ENCODE data around the gene P2RX4.
"Not testable (repeated sequence)": the region's sequence is repeated elsewhere in the genome, so short reads cannot be mapped to it uniquely, and the experiment has no call there.

The P2RX4 gene

DNA sequence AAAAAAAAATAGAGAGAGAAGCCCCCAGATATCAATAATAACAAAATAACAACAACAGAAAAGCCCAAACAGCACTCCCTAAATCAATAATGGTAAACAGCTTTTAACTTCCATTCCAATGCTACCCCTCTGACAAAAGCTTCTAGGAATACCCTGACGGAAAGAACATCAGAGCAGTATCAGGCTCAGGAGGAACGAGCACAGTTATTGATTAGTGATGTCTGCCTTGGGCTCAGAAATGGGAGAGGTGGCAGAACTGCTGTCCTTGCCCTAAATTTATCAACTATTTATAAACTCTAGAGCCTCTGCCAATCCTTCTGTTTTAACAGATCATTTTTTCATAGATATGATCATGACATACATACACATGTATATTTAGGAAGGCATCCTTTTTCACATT, 41.9 kb downstream of the P2RX4 start:
- Histone ChIP-seq H3K9me3 (ENCODE audit: control insufficient read depth in 5 of 5, low read length in 5 of 5) (no peaks in the 10 kb centered on the region), H3K9ac (ENCODE audit: low read length in 5 of 5) (no peak overlapping the region), H3K27me3 (ENCODE audit: control insufficient read depth in 5 of 5, insufficient read depth in 4 of 5, low read length in 5 of 5) (no peaks in the 10 kb centered on the region), H3K27ac (ENCODE audit: low read depth, low read length) (no peak overlapping the region), H3K36me3 (ENCODE audit: control insufficient read depth in 5 of 5, insufficient read depth in 5 of 5, low read length in 5 of 5) (peaks cover 10 to 89% (median 87%) of the 10 kb centered on the region in 5 donors), H3K4me3 (ENCODE audit: low read depth in 1 of 5, low read length in 5 of 5) (no peak overlapping the region), H3K4me1 (ENCODE audit: control insufficient read depth in 5 of 5, insufficient read depth in 5 of 5, low read length in 5 of 5) (no peaks in the 10 kb centered on the region)

DNA sequence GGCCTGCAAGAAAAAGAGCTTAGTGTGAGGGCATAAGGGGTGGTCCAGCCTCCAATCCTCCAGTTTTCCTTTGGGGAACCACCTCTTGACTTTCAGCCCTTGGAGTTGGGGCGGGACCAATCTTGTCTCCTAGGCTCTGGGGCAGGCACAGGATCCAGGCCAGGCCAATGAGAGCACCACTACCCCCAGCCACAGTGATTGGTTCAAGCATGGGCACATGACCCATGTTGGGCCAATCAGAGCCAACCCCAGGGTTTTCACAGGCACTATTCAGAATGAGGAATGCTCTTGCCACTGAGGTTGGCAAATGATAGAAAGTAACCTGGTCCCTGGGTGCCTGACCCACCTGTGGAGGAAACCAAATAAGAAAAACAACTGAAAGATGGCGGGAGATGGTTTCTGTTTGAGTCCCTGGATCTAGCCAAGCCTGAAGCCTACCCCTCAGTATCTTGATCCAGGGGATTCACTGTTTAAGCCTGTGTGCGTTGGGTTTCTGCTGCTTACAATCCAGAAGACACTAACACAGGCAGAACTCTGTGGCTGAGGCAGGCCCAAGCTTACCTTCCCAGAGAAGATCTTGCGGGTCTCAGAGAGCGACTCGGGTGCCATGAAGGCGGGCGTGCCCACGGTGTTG, 42.9 kb downstream of the P2RX4 start:
- H3K4me1 ChIP-seq (ENCODE audit: control insufficient read depth in 5 of 5, insufficient read depth in 5 of 5, low read length in 5 of 5): no peaks in the 10 kb centered on the region
- H3K27ac ChIP-seq (ENCODE audit: low read depth, low read length): no peak overlapping the region
- H3K27me3 ChIP-seq (ENCODE audit: control insufficient read depth in 5 of 5, insufficient read depth in 4 of 5, low read length in 5 of 5): no peaks in the 10 kb centered on the region
- H3K9me3 ChIP-seq (ENCODE audit: control insufficient read depth in 5 of 5, low read length in 5 of 5): no peaks in the 10 kb centered on the region
- no peak overlapping the region for H3K9ac ChIP-seq (ENCODE audit: low read length in 5 of 5)
- H3K36me3 ChIP-seq (ENCODE audit: control insufficient read depth in 5 of 5, insufficient read depth in 5 of 5, low read length in 5 of 5): peaks cover 13 to 85% (median 84%) of the 10 kb centered on the region in 5 donors
- no peak overlapping the region for H3K4me3 ChIP-seq (ENCODE audit: low read depth in 1 of 5, low read length in 5 of 5)

DNA sequence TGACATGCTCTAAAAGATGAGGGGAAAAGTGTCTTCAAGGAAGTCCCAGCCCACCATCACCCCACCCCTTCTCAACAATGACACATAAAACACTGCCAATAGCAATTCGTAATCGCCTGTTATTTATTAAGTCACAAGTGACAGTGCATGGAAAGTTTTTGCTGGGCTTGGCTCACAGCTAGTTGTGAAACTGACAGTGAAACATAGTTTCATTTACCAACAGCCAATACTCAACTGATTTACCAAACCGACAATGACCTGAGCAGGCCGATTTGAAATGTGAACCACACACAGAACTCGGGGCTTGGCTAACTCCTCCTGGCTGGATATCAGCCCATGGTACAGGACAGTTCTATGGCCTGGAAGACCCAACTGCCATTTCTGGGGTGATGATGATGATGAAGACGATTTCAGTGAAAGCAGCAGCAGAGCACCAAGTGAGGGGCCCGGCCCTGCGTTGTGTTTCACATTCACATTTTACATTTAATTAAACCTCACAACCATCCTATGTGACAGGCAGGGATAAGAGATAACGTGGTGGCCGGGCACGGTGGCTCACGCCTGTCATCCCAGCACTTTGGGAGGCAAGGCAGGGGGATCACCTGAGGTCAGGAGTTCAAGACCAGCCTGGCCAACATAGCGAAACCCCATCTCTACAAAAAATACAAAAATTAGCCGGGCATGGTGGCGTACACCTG, 43.9 kb downstream of the P2RX4 start:
- H3K27ac ChIP-seq (ENCODE audit: low read depth, low read length): no peak overlapping the region
- peaks cover 13 to 82% (median 75%) of the 10 kb centered on the region in 5 donors for H3K36me3 ChIP-seq (ENCODE audit: control insufficient read depth in 5 of 5, insufficient read depth in 5 of 5, low read length in 5 of 5)
- H3K4me3 ChIP-seq (ENCODE audit: low read depth in 1 of 5, low read length in 5 of 5): no peak overlapping the region
- H3K4me1 ChIP-seq (ENCODE audit: control insufficient read depth in 5 of 5, insufficient read depth in 5 of 5, low read length in 5 of 5): no peaks in the 10 kb centered on the region
- H3K9me3 ChIP-seq (ENCODE audit: control insufficient read depth in 5 of 5, low read length in 5 of 5): no peaks in the 10 kb centered on the region
- H3K27me3 ChIP-seq (ENCODE audit: control insufficient read depth in 5 of 5, insufficient read depth in 4 of 5, low read length in 5 of 5): no peaks in the 10 kb centered on the region
- no peak overlapping the region for H3K9ac ChIP-seq (ENCODE audit: low read length in 5 of 5)

DNA sequence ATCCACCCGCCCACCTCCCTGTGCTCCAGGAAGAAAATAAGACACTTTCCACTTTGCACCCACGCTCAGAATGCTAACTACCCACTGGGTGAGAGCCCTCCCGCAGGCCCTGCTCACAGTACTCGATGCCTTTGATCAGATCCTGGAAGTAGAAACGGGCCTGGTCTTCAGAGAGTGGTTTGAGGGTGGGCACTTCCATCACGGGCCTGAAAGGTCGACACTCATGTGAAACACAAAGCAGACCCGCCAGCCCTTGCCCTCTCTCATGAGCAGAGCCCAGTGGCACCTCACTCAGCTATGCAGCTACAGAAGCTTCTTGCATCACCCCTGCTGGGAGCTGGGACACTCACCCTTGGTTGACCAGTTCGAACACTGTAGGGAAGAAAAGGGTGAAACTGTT, 45.5 kb downstream of the P2RX4 start:
- no peaks in the 10 kb centered on the region for H3K4me1 ChIP-seq (ENCODE audit: control insufficient read depth in 5 of 5, insufficient read depth in 5 of 5, low read length in 5 of 5)
- no peak overlapping the region for H3K4me3 ChIP-seq (ENCODE audit: low read depth in 1 of 5, low read length in 5 of 5)
- H3K36me3 ChIP-seq (ENCODE audit: control insufficient read depth in 5 of 5, insufficient read depth in 5 of 5, low read length in 5 of 5): peaks cover 13 to 82% (median 73%) of the 10 kb centered on the region in 5 donors
- H3K9ac ChIP-seq (ENCODE audit: low read length in 5 of 5): no peak overlapping the region
- H3K27me3 ChIP-seq (ENCODE audit: control insufficient read depth in 5 of 5, insufficient read depth in 4 of 5, low read length in 5 of 5): no peaks in the 10 kb centered on the region
- no peak overlapping the region for H3K27ac ChIP-seq (ENCODE audit: low read depth, low read length)
- H3K9me3 ChIP-seq (ENCODE audit: control insufficient read depth in 5 of 5, low read length in 5 of 5): no peaks in the 10 kb centered on the region

DNA sequence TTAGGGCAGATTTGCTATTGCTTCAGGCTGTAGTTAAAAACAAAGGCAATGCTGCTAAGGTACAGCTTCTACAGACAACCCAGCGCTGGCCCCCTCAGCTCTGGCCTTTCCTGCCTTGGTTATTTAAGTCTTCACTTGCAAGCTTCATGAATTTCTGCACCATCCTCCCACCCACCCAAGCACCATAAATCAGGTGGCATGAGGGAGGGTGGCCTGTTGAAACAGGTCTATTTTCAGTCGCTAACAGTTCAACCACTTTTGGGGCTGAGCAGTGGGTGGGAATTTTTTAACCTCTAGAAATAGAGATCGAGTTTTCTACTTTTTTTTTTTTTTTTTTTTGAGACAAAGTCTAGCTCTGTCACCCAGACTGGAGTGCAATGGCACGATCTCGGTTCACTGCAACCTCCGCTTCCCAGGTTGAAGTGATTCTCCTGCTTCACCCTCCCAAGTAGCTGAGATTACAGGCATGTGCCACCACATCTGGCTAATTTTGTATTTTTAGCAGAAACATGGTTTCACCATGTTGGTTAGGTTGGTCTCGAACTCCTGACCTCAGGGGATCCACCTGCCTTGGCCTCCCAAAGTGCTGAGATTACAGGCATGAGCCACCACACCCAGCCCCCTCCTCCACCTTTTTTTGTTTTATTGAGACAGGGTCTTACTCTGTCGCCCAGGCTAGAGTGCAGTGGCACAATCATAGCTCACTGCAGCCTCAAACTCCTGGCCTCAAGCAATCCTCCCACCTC, 47.9 kb downstream of the P2RX4 start:
- not testable (repeated sequence) for H3K27ac ChIP-seq (ENCODE audit: low read depth, low read length); H3K9ac ChIP-seq (ENCODE audit: low read length in 5 of 5); H3K27me3 ChIP-seq (ENCODE audit: control insufficient read depth in 5 of 5, insufficient read depth in 4 of 5, low read length in 5 of 5); H3K4me3 ChIP-seq (ENCODE audit: low read depth in 1 of 5, low read length in 5 of 5); H3K9me3 ChIP-seq (ENCODE audit: control insufficient read depth in 5 of 5, low read length in 5 of 5); H3K4me1 ChIP-seq (ENCODE audit: control insufficient read depth in 5 of 5, insufficient read depth in 5 of 5, low read length in 5 of 5)
- peaks cover 6 to 85% (median 72%) of the 10 kb centered on the region in 5 donors for H3K36me3 ChIP-seq (ENCODE audit: control insufficient read depth in 5 of 5, insufficient read depth in 5 of 5, low read length in 5 of 5)

DNA sequence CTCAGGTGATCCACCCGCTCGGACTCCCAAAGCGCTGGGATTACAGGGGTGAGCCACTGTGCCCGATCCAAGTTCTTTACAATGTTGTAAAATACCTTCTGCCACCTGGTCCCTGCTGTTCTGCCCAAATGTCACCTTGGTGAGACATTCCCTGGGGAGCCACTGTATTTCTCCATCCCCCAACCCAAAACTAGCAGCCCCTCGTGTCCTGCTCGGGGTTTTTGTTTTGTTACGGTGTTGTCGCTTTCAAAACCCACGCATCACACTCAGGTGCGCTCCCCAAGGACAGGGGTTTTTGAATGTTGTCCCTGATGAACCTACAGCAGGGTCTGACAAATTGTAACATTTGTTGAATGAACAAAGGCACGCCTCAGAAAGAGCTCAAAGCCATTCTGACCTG, 49.1 kb downstream of the P2RX4 start:
- Histone ChIP-seq H3K4me3 (ENCODE audit: low read depth in 1 of 5, low read length in 5 of 5) (no peak overlapping the region), H3K9me3 (ENCODE audit: control insufficient read depth in 5 of 5, low read length in 5 of 5) (no peaks in the 10 kb centered on the region), H3K27me3 (ENCODE audit: control insufficient read depth in 5 of 5, insufficient read depth in 4 of 5, low read length in 5 of 5) (no peaks in the 10 kb centered on the region), H3K9ac (ENCODE audit: low read length in 5 of 5) (no peak overlapping the region), H3K4me1 (ENCODE audit: control insufficient read depth in 5 of 5, insufficient read depth in 5 of 5, low read length in 5 of 5) (no peaks in the 10 kb centered on the region), H3K27ac (ENCODE audit: low read depth, low read length) (no peak overlapping the region), H3K36me3 (ENCODE audit: control insufficient read depth in 5 of 5, insufficient read depth in 5 of 5, low read length in 5 of 5) (peaks cover 6 to 85% (median 72%) of the 10 kb centered on the region in 5 donors)

DNA sequence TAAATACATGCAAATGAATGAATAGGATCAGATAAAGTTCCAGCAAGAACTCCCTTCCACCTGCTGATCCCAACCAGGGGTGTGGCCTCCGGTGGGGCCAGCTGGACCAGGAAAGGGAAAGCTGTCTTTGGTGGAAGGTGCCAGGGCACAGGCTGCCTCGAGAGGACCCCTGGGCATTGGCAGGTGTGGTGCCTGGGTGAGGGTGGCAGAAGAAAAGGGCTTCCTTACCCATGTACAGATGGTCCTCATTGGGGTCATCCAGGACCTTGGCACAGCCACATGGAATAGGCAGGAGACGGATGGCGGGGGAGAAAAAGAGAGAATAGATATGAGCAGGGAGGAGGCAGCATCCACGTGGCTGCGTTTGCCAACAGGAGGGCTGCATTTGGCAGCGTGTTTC, 50.2 kb downstream of the P2RX4 start:
- Histone ChIP-seq H3K4me1 (ENCODE audit: control insufficient read depth in 5 of 5, insufficient read depth in 5 of 5, low read length in 5 of 5) (no peaks in the 10 kb centered on the region), H3K27me3 (ENCODE audit: control insufficient read depth in 5 of 5, insufficient read depth in 4 of 5, low read length in 5 of 5) (no peaks in the 10 kb centered on the region), H3K4me3 (ENCODE audit: low read depth in 1 of 5, low read length in 5 of 5) (no peak overlapping the region), H3K27ac (ENCODE audit: low read depth, low read length) (no peak overlapping the region), H3K9me3 (ENCODE audit: control insufficient read depth in 5 of 5, low read length in 5 of 5) (no peaks in the 10 kb centered on the region), H3K36me3 (ENCODE audit: control insufficient read depth in 5 of 5, insufficient read depth in 5 of 5, low read length in 5 of 5) (peaks cover 6 to 84% (median 69%) of the 10 kb centered on the region in 5 donors), H3K9ac (ENCODE audit: low read length in 5 of 5) (no peak overlapping the region)

DNA sequence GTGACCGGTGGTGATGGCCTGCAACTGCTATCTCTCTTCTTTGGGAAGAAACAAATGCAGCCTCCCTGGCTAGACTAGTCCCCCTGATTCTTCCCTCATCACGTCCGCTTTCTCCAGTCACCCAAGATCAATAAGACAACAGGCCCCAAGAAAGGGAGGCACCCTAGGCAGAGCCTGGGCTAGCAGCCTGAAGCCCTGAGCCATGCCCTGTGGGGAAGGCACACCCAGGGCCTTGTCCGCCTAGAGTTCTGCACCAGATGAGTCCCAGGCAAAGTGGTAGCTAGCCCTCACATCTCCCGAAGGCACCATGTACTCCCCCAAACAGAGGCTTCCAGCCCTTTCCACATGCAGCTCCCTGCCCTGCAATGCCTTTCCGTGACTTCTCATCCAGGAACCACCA, 51.5 kb downstream of the P2RX4 start:
- Histone ChIP-seq H3K27ac (ENCODE audit: low read depth, low read length) (no peak overlapping the region), H3K9ac (ENCODE audit: low read length in 5 of 5) (no peak overlapping the region), H3K4me3 (ENCODE audit: low read depth in 1 of 5, low read length in 5 of 5) (no peak overlapping the region), H3K4me1 (ENCODE audit: control insufficient read depth in 5 of 5, insufficient read depth in 5 of 5, low read length in 5 of 5) (no peaks in the 10 kb centered on the region), H3K36me3 (ENCODE audit: control insufficient read depth in 5 of 5, insufficient read depth in 5 of 5, low read length in 5 of 5) (peaks cover 6 to 88% (median 72%) of the 10 kb centered on the region in 5 donors), H3K27me3 (ENCODE audit: control insufficient read depth in 5 of 5, insufficient read depth in 4 of 5, low read length in 5 of 5) (no peaks in the 10 kb centered on the region), H3K9me3 (ENCODE audit: control insufficient read depth in 5 of 5, low read length in 5 of 5) (no peaks in the 10 kb centered on the region)

DNA sequence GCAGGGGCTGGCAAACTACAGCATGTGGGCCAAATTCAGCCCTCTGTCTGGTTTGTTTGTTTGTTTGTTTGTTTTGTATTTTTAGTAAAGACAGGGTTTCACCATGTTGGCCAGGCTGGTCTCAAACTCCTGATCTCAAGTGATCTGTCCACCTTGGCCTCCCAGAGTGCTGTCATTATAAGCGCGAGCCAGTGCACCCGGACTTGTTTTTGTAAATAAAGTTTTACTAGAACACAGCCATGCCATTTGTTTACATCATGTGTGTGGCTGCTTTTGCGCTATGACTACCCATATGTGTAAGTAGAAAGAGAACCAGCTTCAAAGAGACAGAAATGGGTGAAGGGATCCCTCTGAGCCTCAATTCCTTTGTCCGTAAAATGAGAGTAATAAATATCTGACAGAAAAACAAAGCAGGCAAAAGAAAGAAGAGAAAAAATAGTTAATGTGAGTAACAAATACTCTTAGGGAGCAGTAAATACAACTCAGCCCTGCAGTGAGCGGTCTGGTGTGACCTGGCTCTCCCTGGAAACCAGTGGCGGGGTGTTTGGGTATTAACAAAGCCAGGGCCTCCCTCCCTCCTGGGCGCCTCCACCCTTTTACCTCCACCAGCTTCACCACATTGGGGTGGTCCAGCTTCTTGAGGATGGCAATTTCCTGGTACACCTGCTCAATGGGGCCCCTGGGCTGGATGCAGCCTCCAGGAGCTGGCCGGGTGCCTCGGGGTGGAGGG, 53.4 kb downstream of the P2RX4 start:
- Histone ChIP-seq H3K27ac (ENCODE audit: low read depth, low read length) (no peak overlapping the region), H3K9me3 (ENCODE audit: control insufficient read depth in 5 of 5, low read length in 5 of 5) (no peaks in the 10 kb centered on the region), H3K27me3 (ENCODE audit: control insufficient read depth in 5 of 5, insufficient read depth in 4 of 5, low read length in 5 of 5) (no peaks in the 10 kb centered on the region), H3K36me3 (ENCODE audit: control insufficient read depth in 5 of 5, insufficient read depth in 5 of 5, low read length in 5 of 5) (peaks cover 4 to 83% (median 68%) of the 10 kb centered on the region in 5 donors), H3K4me1 (ENCODE audit: control insufficient read depth in 5 of 5, insufficient read depth in 5 of 5, low read length in 5 of 5) (no peaks in the 10 kb centered on the region), H3K9ac (ENCODE audit: low read length in 5 of 5) (no peak overlapping the region), H3K4me3 (ENCODE audit: low read depth in 1 of 5, low read length in 5 of 5) (no peak overlapping the region)

Data from subcutaneous abdominal adipose tissue (tissue), 5 donors.